Measurements from ENCODE around the gene MAPKAPK3.
A peak's percentile ranks its signal among the peaks of the same experiment; 100 is the strongest.

Gene MAPKAPK3

DNA sequence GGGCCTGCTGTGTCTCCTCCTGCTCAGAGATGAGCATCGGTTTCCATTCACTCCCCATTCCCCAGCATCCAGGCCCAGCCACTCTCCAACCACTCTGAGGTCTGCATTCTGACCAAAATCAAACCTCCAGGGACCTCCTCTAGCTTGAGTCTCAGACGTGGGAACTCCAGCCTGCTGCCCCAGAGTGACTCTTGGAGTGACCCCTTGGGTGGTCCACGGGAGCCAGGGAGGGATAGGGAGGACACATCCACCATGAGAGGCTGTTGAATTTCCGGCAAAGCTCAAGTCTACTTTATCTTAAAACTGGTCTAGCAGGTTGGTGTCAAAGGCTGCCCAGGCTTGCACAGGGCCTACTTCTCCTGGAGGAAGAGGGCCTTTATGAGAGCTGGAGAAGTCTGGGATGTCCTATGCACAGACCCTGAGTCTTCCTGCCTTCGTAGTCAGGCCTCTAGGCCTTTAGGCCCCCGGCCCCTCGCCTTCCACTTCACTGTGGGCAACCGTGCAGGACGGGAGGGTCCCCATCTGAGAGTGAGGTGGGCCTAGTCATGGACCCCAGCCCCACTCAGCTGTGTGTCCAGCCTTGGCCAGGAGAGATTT lies 14.3 kb upstream of the MAPKAPK3 start:
- H3K9me3 ChIP-seq (ENCODE audit: control insufficient read depth in 2 of 2, low read length in 2 of 2): no peaks in the 10 kb centered on the region
- peak overlapping the region; percentile 78 to 79 for H3K9ac ChIP-seq (ENCODE audit: low read length in 2 of 2)
- H3K4me1 ChIP-seq (ENCODE audit: control insufficient read depth, insufficient read depth, low read length): peaks cover 45% of the 10 kb centered on the region
- no peaks in the 10 kb centered on the region for H3K27me3 ChIP-seq (ENCODE audit: control insufficient read depth in 1 of 2, insufficient read depth in 2 of 2, low read length in 2 of 2)
- peak overlapping the region; percentile 99 for H3K27ac ChIP-seq (ENCODE audit: low read length)
- peaks cover 13 to 18% of the 10 kb centered on the region in 2 donors for H3K36me3 ChIP-seq (ENCODE audit: control insufficient read depth in 2 of 2, insufficient read depth in 2 of 2, low read length in 2 of 2)
- peak overlapping the region in 1 of 2 donors; percentile 64 for H3K4me3 ChIP-seq (ENCODE audit: low read length in 2 of 2)

DNA sequence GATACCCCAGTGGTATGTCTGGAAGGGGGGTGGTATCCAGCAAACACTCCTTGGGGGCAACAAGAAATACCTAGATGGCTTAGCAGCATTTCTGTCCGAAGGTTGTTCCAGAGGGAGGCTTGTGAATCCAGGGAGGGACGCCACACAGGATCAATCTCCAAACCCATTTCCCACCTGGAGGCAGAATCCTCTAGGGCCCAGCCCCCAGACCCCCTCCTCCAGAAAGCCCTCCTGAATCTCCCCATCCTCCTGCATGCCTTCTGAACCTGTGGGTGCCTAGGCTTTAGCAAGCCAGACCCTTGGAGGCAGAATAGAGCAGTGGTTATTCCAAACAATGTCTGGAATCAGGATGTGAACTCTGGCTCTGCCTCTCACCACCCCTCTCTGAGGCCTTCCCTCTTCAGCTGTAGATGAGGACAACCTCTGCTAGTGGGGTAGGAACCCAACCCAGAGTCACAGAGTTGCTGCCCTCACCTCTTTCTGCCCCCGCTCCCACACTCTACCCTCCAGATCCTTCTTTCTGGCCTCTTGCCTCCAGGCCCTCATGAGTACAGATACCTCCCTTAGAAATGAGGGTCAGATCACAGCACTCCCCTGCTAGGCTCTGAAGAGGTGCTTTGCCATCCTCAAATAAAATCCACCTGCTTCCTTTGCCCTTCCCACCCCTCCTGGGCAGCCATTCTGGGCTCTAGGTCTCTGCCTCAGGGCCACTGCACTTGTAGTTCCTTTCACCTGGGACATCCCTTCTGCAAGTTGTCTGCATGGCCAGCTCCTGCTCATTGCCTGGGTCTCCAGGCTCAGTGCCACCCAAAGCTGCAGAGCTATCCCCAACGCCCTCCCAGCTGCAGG lies 13.5 kb upstream of the MAPKAPK3 start:
- Histone ChIP-seq H3K9ac (ENCODE audit: low read length in 2 of 2) (peak overlapping the region; percentile 78 to 79), H3K27me3 (ENCODE audit: control insufficient read depth in 1 of 2, insufficient read depth in 2 of 2, low read length in 2 of 2) (no peaks in the 10 kb centered on the region), H3K4me1 (ENCODE audit: control insufficient read depth, insufficient read depth, low read length) (peaks cover 48% of the 10 kb centered on the region), H3K27ac (ENCODE audit: low read length) (peak overlapping the region; percentile 99), H3K36me3 (ENCODE audit: control insufficient read depth in 2 of 2, insufficient read depth in 2 of 2, low read length in 2 of 2) (peaks cover 13 to 23% of the 10 kb centered on the region in 2 donors), H3K9me3 (ENCODE audit: control insufficient read depth in 2 of 2, low read length in 2 of 2) (no peaks in the 10 kb centered on the region), H3K4me3 (ENCODE audit: low read length in 2 of 2) (no peak overlapping the region)

DNA sequence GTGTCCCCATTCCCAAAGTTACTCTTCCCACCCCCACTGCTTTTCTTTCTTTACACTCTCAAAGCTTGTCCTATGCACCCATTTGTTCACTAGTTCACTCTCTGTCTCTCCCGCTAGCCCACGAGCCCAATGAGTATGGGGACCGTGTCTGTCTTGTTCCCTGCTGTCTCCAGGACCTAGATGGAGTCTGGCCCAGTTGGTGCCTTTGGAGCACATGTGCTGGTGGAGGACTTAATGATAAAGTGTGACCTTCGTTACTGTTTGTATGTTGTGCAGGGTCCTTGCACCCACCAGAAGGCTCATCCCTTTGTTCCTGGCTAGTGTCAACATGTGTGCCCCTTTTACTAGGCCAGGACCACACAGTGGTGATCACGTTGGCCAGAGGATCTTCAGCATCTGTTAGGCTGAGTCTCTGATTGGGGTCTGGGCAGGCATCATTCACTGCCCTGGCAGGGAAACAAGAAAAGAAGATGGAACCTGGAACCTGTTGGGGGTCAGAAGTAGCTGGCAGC lies 12.8 kb upstream of the MAPKAPK3 start:
- H3K27ac ChIP-seq (ENCODE audit: low read length): peak overlapping the region; percentile 6
- no peaks in the 10 kb centered on the region for H3K27me3 ChIP-seq (ENCODE audit: control insufficient read depth in 1 of 2, insufficient read depth in 2 of 2, low read length in 2 of 2)
- no peak overlapping the region for H3K4me3 ChIP-seq (ENCODE audit: low read length in 2 of 2)
- peaks cover 13 to 23% of the 10 kb centered on the region in 2 donors for H3K36me3 ChIP-seq (ENCODE audit: control insufficient read depth in 2 of 2, insufficient read depth in 2 of 2, low read length in 2 of 2)
- no peaks in the 10 kb centered on the region for H3K9me3 ChIP-seq (ENCODE audit: control insufficient read depth in 2 of 2, low read length in 2 of 2)
- no peak overlapping the region for H3K9ac ChIP-seq (ENCODE audit: low read length in 2 of 2)
- peaks cover 48% of the 10 kb centered on the region for H3K4me1 ChIP-seq (ENCODE audit: control insufficient read depth, insufficient read depth, low read length)

DNA sequence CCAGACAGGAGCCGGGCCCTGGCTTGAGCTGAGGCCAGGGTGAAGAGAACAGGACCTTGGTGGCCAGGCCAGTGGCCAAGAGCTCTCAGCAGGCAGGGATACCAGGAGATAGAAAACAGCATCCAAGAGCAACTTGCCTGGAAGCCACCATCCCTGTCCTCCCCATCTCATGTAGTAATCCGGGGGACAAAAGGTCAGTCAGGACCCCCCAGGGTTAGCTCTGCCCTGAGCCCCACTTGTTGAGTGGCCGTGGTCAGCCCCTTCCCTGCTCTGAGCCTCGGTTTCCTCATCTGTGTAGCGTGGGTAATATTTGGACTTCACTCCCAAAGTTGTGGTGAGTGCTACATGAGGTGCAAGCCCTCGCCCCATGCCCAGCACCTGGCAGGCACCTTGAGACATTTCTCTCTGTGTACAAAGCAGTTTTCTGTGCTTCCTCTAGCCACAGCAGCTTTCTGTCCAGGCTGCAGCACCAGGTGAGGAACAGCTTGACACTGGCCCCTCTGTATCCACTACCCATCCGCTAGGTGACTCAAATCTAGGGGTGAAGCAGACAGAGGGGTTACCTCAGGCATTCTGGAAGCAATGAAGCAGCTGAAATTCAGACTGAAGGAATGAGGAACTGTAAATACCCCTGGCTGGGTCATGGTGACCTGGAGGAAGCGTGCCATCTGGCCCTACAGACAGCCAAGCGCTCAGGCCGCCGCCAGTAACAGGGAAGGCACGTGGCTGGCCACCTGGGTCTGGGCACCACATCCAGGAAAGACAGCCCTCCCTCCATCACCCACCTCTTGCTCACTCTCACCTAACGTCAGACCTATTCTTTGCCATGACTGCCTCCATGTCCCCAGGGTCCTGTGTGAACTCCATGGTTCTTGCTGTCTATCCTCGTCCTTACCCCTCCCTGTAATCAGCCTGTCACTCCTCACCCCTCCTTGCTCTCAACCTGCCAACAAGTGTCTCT lies 12.0 kb upstream of the MAPKAPK3 start:
- no peak overlapping the region for H3K4me3 ChIP-seq (ENCODE audit: low read length in 2 of 2)
- H3K9ac ChIP-seq (ENCODE audit: low read length in 2 of 2): peak overlapping the region in 1 of 2 donors; percentile 36
- H3K36me3 ChIP-seq (ENCODE audit: control insufficient read depth in 2 of 2, insufficient read depth in 2 of 2, low read length in 2 of 2): peaks cover 13 to 23% of the 10 kb centered on the region in 2 donors
- no peak overlapping the region for H3K27ac ChIP-seq (ENCODE audit: low read length)
- H3K27me3 ChIP-seq (ENCODE audit: control insufficient read depth in 1 of 2, insufficient read depth in 2 of 2, low read length in 2 of 2): no peaks in the 10 kb centered on the region
- peaks cover 48% of the 10 kb centered on the region for H3K4me1 ChIP-seq (ENCODE audit: control insufficient read depth, insufficient read depth, low read length)
- H3K9me3 ChIP-seq (ENCODE audit: control insufficient read depth in 2 of 2, low read length in 2 of 2): no peaks in the 10 kb centered on the region

DNA sequence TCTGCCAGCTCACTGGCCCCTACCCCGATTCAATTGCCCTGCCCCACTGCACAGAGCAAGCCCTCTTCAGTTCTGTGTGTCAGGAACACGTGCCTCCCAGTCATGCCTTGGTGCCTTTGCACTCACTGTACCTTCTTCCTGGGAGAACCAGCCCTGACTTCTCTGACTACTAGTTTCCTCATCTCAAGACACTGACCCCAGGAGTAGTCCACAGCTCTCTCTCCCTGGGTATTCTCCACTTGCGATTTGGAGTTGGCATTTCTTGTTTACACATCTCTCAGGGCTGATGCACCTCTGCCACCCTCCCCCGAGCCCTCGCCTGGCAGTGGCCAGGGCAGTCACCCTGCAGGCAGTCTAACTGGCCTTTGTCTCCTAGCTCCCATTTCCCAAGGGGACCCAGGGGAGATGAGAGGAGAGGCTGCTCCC lies 11.0 kb upstream of the MAPKAPK3 start:
- Histone ChIP-seq H3K4me1 (ENCODE audit: control insufficient read depth, insufficient read depth, low read length) (peaks cover 48% of the 10 kb centered on the region), H3K27me3 (ENCODE audit: control insufficient read depth in 1 of 2, insufficient read depth in 2 of 2, low read length in 2 of 2) (no peaks in the 10 kb centered on the region), H3K9ac (ENCODE audit: low read length in 2 of 2) (no peak overlapping the region), H3K9me3 (ENCODE audit: control insufficient read depth in 2 of 2, low read length in 2 of 2) (no peaks in the 10 kb centered on the region), H3K4me3 (ENCODE audit: low read length in 2 of 2) (no peak overlapping the region), H3K27ac (ENCODE audit: low read length) (no peak overlapping the region), H3K36me3 (ENCODE audit: control insufficient read depth in 2 of 2, insufficient read depth in 2 of 2, low read length in 2 of 2) (peaks cover 13 to 23% of the 10 kb centered on the region in 2 donors)

DNA sequence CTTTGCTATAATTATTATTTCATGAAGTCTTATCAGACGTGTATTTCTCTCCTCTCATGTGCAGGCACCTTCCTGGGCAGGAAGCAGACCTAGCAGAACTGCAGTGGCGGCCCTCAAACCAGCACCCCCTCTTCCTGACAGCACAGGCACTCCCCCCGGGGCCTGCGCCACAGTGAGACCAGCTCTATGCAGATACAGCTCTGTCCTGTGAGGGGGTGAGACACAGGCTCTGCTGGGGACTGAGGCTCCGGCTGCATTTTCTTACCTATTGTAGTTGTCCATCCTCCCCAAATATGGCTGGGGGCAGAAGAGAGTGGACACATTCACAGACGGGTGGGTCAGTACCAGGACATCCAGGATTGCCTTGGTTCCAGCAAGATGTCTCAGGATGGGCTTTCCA lies 10.4 kb upstream of the MAPKAPK3 start:
- no peak overlapping the region for H3K4me3 ChIP-seq (ENCODE audit: low read length in 2 of 2)
- no peak overlapping the region for H3K27ac ChIP-seq (ENCODE audit: low read length)
- peak overlapping the region in 1 of 2 donors; percentile 21 for H3K9ac ChIP-seq (ENCODE audit: low read length in 2 of 2)
- no peaks in the 10 kb centered on the region for H3K27me3 ChIP-seq (ENCODE audit: control insufficient read depth in 1 of 2, insufficient read depth in 2 of 2, low read length in 2 of 2)
- H3K4me1 ChIP-seq (ENCODE audit: control insufficient read depth, insufficient read depth, low read length): peaks cover 48% of the 10 kb centered on the region
- H3K9me3 ChIP-seq (ENCODE audit: control insufficient read depth in 2 of 2, low read length in 2 of 2): no peaks in the 10 kb centered on the region
- H3K36me3 ChIP-seq (ENCODE audit: control insufficient read depth in 2 of 2, insufficient read depth in 2 of 2, low read length in 2 of 2): peaks cover 13 to 23% of the 10 kb centered on the region in 2 donors

DNA sequence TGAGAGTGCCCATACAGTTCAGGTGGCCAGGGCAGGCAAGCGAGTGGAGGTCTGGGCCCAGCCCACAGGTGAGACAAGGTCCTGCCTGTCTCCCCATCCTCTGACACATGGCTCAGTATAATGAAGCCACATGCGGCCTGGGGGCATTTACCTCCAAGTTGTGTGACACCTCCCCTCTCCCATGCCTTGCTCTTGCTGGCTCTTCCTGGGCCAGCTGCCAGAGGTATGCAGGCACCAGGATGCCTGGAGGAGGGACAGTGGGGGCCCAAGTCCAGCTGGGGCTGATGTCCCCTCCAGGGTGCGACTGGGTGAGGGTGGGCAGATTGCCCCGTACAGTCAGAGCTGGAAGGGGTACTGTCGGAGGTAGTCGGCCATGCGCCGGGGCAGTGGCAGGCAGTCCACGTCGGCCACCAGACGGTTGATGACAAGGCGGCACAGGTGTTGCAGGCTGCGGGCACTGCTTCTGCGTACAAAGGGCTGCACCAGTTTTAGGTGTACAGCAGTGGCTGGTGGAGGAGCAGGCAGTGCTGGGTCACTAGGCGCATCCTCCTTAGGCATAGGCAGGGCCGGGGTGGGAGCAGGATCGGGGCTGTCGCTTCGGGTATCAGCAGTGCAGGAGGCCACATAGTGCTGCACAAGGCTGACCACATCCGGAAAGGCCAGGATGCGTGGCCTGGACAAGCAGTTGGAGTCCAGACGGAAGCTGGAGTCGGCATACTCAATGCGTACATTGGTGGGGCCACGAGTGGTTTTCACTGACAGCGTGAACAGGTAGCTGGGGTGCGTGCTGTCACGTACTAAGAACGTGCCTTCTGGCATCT lies 9.5 kb upstream of the MAPKAPK3 start:
- H3K27me3 ChIP-seq (ENCODE audit: control insufficient read depth in 1 of 2, insufficient read depth in 2 of 2, low read length in 2 of 2): no peaks in the 10 kb centered on the region
- H3K27ac ChIP-seq (ENCODE audit: low read length): no peak overlapping the region
- H3K9ac ChIP-seq (ENCODE audit: low read length in 2 of 2): no peak overlapping the region
- no peak overlapping the region for H3K4me3 ChIP-seq (ENCODE audit: low read length in 2 of 2)
- no peaks in the 10 kb centered on the region for H3K9me3 ChIP-seq (ENCODE audit: control insufficient read depth in 2 of 2, low read length in 2 of 2)
- H3K36me3 ChIP-seq (ENCODE audit: control insufficient read depth in 2 of 2, insufficient read depth in 2 of 2, low read length in 2 of 2): peaks cover 13 to 23% of the 10 kb centered on the region in 2 donors
- peaks cover 46% of the 10 kb centered on the region for H3K4me1 ChIP-seq (ENCODE audit: control insufficient read depth, insufficient read depth, low read length)

DNA sequence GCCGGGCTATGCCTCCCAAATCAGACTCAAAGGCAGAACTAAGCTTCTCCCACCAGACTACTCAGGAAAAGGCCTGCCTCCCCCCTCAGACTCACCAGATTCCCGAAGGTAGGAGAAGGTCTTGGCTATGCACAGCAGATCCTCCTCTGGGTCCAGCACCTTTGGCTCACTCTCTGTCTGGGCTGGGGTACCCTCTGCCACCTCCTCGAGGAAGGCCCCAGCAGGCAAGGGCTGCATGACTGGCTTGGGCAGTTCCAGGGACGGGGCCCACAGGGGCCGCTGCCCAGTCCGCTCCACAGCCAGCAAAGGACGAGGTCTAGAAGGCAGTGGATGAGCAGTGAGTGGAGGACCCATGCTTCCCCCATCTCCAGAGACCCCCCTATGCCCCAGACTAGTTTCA lies 8.7 kb upstream of the MAPKAPK3 start:
- H3K27me3 ChIP-seq (ENCODE audit: control insufficient read depth in 1 of 2, insufficient read depth in 2 of 2, low read length in 2 of 2): no peaks in the 10 kb centered on the region
- H3K9me3 ChIP-seq (ENCODE audit: control insufficient read depth in 2 of 2, low read length in 2 of 2): no peaks in the 10 kb centered on the region
- H3K36me3 ChIP-seq (ENCODE audit: control insufficient read depth in 2 of 2, insufficient read depth in 2 of 2, low read length in 2 of 2): peaks cover 13 to 23% of the 10 kb centered on the region in 2 donors
- peak overlapping the region in 1 of 2 donors; percentile 13 for H3K9ac ChIP-seq (ENCODE audit: low read length in 2 of 2)
- peaks cover 42% of the 10 kb centered on the region for H3K4me1 ChIP-seq (ENCODE audit: control insufficient read depth, insufficient read depth, low read length)
- peak overlapping the region in 1 of 2 donors; percentile 8 for H3K4me3 ChIP-seq (ENCODE audit: low read length in 2 of 2)
- no peak overlapping the region for H3K27ac ChIP-seq (ENCODE audit: low read length)

DNA sequence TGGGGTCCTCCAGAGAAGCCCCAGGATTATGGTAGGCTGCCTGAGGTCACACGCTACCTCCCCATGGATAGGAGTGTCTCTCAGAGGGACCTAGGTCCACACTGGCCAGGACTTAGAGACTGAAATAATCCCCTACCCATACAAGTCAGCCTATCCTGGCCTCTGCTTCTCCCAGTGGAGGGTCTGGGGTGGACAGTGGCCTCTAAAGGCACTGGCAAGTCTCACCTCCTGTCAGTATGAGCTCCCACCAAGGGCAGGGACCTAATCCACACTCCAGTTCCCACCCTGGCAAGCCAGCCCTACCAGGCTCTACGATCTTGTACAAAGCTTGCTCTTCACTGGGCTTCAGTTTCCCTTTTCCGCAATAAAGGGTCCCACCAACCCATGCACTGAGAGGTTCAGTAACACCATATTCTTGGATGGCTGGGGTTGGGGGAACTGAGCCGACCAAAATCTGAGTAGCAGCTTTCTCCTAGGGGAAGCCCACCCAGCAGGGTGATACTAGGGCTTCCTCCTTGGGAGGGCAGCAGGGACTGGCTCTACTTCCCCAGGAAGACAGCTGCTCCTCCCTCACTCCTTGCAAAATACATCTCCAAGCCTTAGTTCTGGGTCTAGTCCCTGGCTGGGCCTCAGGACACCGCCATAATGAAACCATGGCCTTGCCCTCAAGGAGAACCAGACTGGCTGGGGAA lies 7.7 kb upstream of the MAPKAPK3 start:
- Histone ChIP-seq H3K4me1 (ENCODE audit: control insufficient read depth, insufficient read depth, low read length) (peaks cover 43% of the 10 kb centered on the region), H3K9ac (ENCODE audit: low read length in 2 of 2) (no peak overlapping the region), H3K4me3 (ENCODE audit: low read length in 2 of 2) (peak overlapping the region in 1 of 2 donors; percentile 85), H3K9me3 (ENCODE audit: control insufficient read depth in 2 of 2, low read length in 2 of 2) (no peaks in the 10 kb centered on the region), H3K27me3 (ENCODE audit: control insufficient read depth in 1 of 2, insufficient read depth in 2 of 2, low read length in 2 of 2) (no peaks in the 10 kb centered on the region), H3K27ac (ENCODE audit: low read length) (no peak overlapping the region), H3K36me3 (ENCODE audit: control insufficient read depth in 2 of 2, insufficient read depth in 2 of 2, low read length in 2 of 2) (peaks cover 13 to 19% of the 10 kb centered on the region in 2 donors)
